Mammary epithelial cell (primary cell): ENCODE measurements around the gene RNASE8.

Experiments used
- CTCF ChIP-seq, 2 donors: IDR thresholded peaks in 1 of 2; conservative IDR thresholded peaks in 1 of 2; 2 replicates each; pipeline ENCODE4 v1.5.1; 2011 to 2012; ENCODE audit warnings: inconsistent platforms in 2 of 2, low read length in 2 of 2, mild to moderate bottlenecking in 2 of 2, control low read depth in 1 of 2, low read depth in 1 of 2; ENCODE audit not compliant: insufficient read depth in 1 of 2; ENCODE audit errors: extremely low read depth in 1 of 2
- EZH2 ChIP-seq: IDR thresholded peaks from 2 replicates; pipeline ENCODE4 v1.6.1; 2012; ENCODE audit warnings: low read length, inconsistent platforms, borderline replicate concordance

- no peak for TF ChIP-seq CTCF (conservative IDR thresholded peaks at IDR 0.05 in 1 of 2, IDR thresholded peaks at IDR 0.05 in 1 of 2; ENCODE audit: extremely low read depth in 1 of 2, insufficient read depth in 1 of 2, low read depth in 1 of 2, low read length in 2 of 2)
- TF ChIP-seq EZH2, result no peak
These were observed 31.6 kb downstream of the RNASE8 start for GRCh38 chr14:21089271-21089670.
